ENCODE results near the gene GNMT. TPM values are rescaled to one million over a fixed set of nuclear protein-coding genes. Genes with fewer than 3 reads are reported as not detected.

GNMT gene
- total and polyA plus RNA-seq, 9 of the 15 experiments (the other 6 are each of a cell fraction or from before 2014, with no cell fraction given), result 0.11 to 0.29 (median 0.15) TPM; not detected in 6

- TF ChIP-seq ZNF318 (IDR thresholded peaks at IDR 0.05; ENCODE audit: borderline replicate concordance in 1 of 2, low read depth in 1 of 2) (no peak), ZSCAN32 (CRISPR knock-in tag; IDR thresholded peaks at IDR 0.05) (no peak)
Observed at GRCh38 chr6:42984924-42985475, 24.4 kb downstream of the GNMT start (continued).

Measured in K562 (cell line).